WTC11 (cell line): Measurements from ENCODE around the gene MMS22L. TPM values are rescaled to one million over a fixed set of nuclear protein-coding genes. Genes with fewer than 3 reads are reported as not detected.

ENCODE experiments used
- ATAC-seq: fragments of 200-7000 bp; cut with Tn5 transposase; 2 replicates; pipeline ENCODE4 v1.10.0; 2021; ENCODE audit warnings: mild to moderate bottlenecking, moderate library complexity
- CTCF ChIA-PET: fragments of 300-600 bp; sonication (Branson Sonifier 250); formaldehyde crosslinking; loops from one replicate; lab custom pipeline; 2021; ENCODE audit warnings: antibody characterized with exemption; lab: Charles Lee
- POLR2A ChIA-PET: fragments of 350-600 bp; sonication (Branson Sonifier 250); formaldehyde crosslinking; loops from one replicate; lab custom pipeline; 2021; ENCODE audit warnings: antibody characterized with exemption; lab: Charles Lee
- DNase-seq: peaks from one replicate; pipeline ENCODE4 v3.0.0; 2021; ENCODE audit warnings: low spot score
- H3K27ac Mint-ChIP-seq: 2 replicates; pipeline ENCODE4 v1.8.0; 2021; ENCODE audit warnings: mixed read lengths
- H3K27me3 Mint-ChIP-seq: 2 replicates; pipeline ENCODE4 v1.8.0; 2021; ENCODE audit warnings: low read depth, mild to moderate bottlenecking, moderate library complexity, mixed read lengths
- H3K36me3 Mint-ChIP-seq: 2 replicates; pipeline ENCODE4 v1.8.0; 2021; ENCODE audit warnings: mixed read lengths
- H3K4me1 Mint-ChIP-seq: 2 replicates; pipeline ENCODE4 v1.8.0; 2022; ENCODE audit warnings: mixed read lengths
- H3K4me3 Mint-ChIP-seq: 2 replicates; pipeline ENCODE4 v1.8.0; 2021; ENCODE audit warnings: mild to moderate bottlenecking, moderate library complexity, mixed read lengths
- H3K9me3 Mint-ChIP-seq: 2 replicates; pipeline ENCODE4 v1.8.0; 2021; ENCODE audit warnings: mixed read lengths
- AR ChIP-seq: fragments of 250-450 bp; sonication (Bioruptor Pico); IDR thresholded peaks from 2 replicates; pipeline ENCODE4 v1.9.0; 2021; ENCODE audit warnings: mild to moderate bottlenecking
- ATF1 ChIP-seq: sonication (generic); formaldehyde crosslinking; IDR thresholded peaks from 2 replicates; pipeline ENCODE4 v1.8.1; 2023; ENCODE audit warnings: mild to moderate bottlenecking, moderate library complexity, missing genetic modification reagents
- ATF2 ChIP-seq: sonication (generic); formaldehyde crosslinking; IDR thresholded peaks from 2 replicates; pipeline ENCODE4 v1.8.1; 2022; ENCODE audit warnings: low read depth, missing genetic modification reagents, borderline replicate concordance
- ATF3 ChIP-seq: sonication (generic); formaldehyde crosslinking; conservative IDR thresholded peaks from 2 replicates; pipeline ENCODE4 v1.8.1; 2022; ENCODE audit warnings: mild to moderate bottlenecking, missing genetic modification reagents
- CBFB ChIP-seq: sonication (generic); formaldehyde crosslinking; IDR thresholded peaks from 2 replicates; pipeline ENCODE4 v1.8.1; 2022; ENCODE audit warnings: mild to moderate bottlenecking, low read depth, missing genetic modification reagents
- CDX4 ChIP-seq: fragments of 250-450 bp; sonication (Bioruptor Pico); IDR thresholded peaks from 2 replicates; pipeline ENCODE4 v1.9.0; 2021; ENCODE audit warnings: moderate library complexity, mild to moderate bottlenecking, inconsistent platforms, borderline replicate concordance
- ETV6 ChIP-seq: sonication (generic); formaldehyde crosslinking; IDR thresholded peaks from 2 replicates; pipeline ENCODE4 v1.8.1; 2022; ENCODE audit warnings: mild to moderate bottlenecking, missing genetic modification reagents
- FOXJ3 ChIP-seq: sonication (generic); formaldehyde crosslinking; IDR thresholded peaks from 2 replicates; pipeline ENCODE4 v1.9.0; 2021; ENCODE audit warnings: missing genetic modification reagents, mild to moderate bottlenecking, borderline replicate concordance
- FOXK1 ChIP-seq: sonication (generic); formaldehyde crosslinking; IDR thresholded peaks from 2 replicates; pipeline ENCODE4 v1.8.0; 2022; ENCODE audit warnings: mild to moderate bottlenecking, moderate library complexity, missing genetic modification reagents
- GABPB1 ChIP-seq: sonication (generic); formaldehyde crosslinking; IDR thresholded peaks from 2 replicates; pipeline ENCODE4 v1.8.1; 2023; ENCODE audit warnings: mild to moderate bottlenecking, missing genetic modification reagents
- GTF2I ChIP-seq: fragments of 250-450 bp; sonication (Bioruptor Pico); conservative IDR thresholded peaks from 2 replicates; pipeline ENCODE4 v1.4.0; 2021; ENCODE audit warnings: mild to moderate bottlenecking
- HMGA2 ChIP-seq: fragments of 250-450 bp; sonication (Bioruptor Pico); IDR thresholded peaks from 2 replicates; pipeline ENCODE4 v1.4.0; 2021; ENCODE audit warnings: mild to moderate bottlenecking, moderate library complexity
- JAZF1 ChIP-seq: fragments of 250-450 bp; sonication (Bioruptor Pico); IDR thresholded peaks from 2 replicates; pipeline ENCODE4 v1.9.0; 2021; ENCODE audit warnings: moderate library complexity, mild to moderate bottlenecking, inconsistent platforms
- MYBL2 ChIP-seq: sonication (generic); formaldehyde crosslinking; IDR thresholded peaks from 2 replicates; pipeline ENCODE4 v1.8.1; 2023; ENCODE audit warnings: mild to moderate bottlenecking, moderate library complexity, missing genetic modification reagents
- NFATC4 ChIP-seq: fragments of 250-450 bp; sonication (Bioruptor Pico); IDR thresholded peaks from 2 replicates; pipeline ENCODE4 v1.9.0; 2021; ENCODE audit warnings: mild to moderate bottlenecking
- USF1 ChIP-seq: sonication (generic); formaldehyde crosslinking; IDR thresholded peaks from 2 replicates; pipeline ENCODE4 v1.8.0; 2022; ENCODE audit warnings: mild to moderate bottlenecking, missing genetic modification reagents
- ZNF138 ChIP-seq: sonication (generic); formaldehyde crosslinking; conservative IDR thresholded peaks from 2 replicates; pipeline ENCODE4 v1.8.1; 2022; ENCODE audit warnings: mild to moderate bottlenecking, moderate library complexity, missing genetic modification reagents
- ZNF263 ChIP-seq: sonication (generic); formaldehyde crosslinking; IDR thresholded peaks from 2 replicates; pipeline ENCODE4 v1.8.1; 2022; ENCODE audit warnings: low read depth, mild to moderate bottlenecking, moderate library complexity, missing genetic modification reagents
- ZNF416 ChIP-seq: fragments of 250-450 bp; sonication (Bioruptor Pico); IDR thresholded peaks from 2 replicates; pipeline ENCODE4 v1.9.0; 2021; ENCODE audit warnings: mild to moderate bottlenecking, inconsistent platforms
- ZNF423 ChIP-seq: fragments of 250-450 bp; sonication (Bioruptor Pico); IDR thresholded peaks from 2 replicates; pipeline ENCODE4 v2.1.2; 2022; ENCODE audit warnings: mild to moderate bottlenecking, moderate library complexity
- total RNA-seq: library from RNA; stranded (reverse); gene quantifications from 3 replicates; pipeline ENCODE4 v1.2.3, GENCODE V29; 2021
- TF ChIP-seq, protein P1 (sequence below): sonication (generic); formaldehyde crosslinking; IDR thresholded peaks from 2 replicates; pipeline ENCODE4 v1.8.0; 2022; ENCODE audit warnings: mild to moderate bottlenecking, missing genetic modification reagents

Gene MMS22L
- total RNA-seq, 1 experiment from 2014 or later, result 39.7 TPM

DNA sequence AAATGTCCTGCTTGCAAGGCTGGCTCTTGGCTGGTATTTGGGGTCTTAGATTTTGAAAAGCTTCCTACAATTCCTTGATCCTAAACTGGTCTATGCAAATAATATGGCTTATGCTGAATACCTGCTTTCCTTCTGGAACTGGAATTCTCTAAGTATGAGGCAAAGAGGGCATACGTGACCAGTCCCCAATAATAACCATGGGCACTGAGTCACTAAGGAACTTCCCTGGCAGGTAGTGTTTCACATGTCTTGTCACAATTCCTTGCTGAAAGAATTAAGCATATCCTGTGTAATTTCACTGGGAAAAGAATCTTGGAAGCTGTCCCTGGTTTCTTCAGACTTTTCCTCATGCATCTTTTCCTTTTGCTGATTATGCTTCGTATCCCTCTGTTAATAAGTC is 106.5 kb downstream of the MMS22L start:
- H3K27me3 Mint-ChIP-seq, result no peaks in the 10 kb centered on the region
- ChIA-PET CTCF (no interaction called here), POLR2A (no interaction called here)
- peaks cover 20% of the 10 kb centered on the region for H3K36me3 Mint-ChIP-seq
- DNase-seq (no peak), ATAC-seq (no peak)
- H3K27ac Mint-ChIP-seq, result no peak overlapping the region
- peaks cover 3% of the 10 kb centered on the region; the same call in 1 of the 2 replicates for H3K9me3 Mint-ChIP-seq
- no peak overlapping the region for H3K4me3 Mint-ChIP-seq
- TF ChIP-seq ATF2 (CRISPR knock-in tag), result no peak
- TF ChIP-seq ZNF423 (CRISPR knock-in tag), result no peak
- TF ChIP-seq, protein P1, sequence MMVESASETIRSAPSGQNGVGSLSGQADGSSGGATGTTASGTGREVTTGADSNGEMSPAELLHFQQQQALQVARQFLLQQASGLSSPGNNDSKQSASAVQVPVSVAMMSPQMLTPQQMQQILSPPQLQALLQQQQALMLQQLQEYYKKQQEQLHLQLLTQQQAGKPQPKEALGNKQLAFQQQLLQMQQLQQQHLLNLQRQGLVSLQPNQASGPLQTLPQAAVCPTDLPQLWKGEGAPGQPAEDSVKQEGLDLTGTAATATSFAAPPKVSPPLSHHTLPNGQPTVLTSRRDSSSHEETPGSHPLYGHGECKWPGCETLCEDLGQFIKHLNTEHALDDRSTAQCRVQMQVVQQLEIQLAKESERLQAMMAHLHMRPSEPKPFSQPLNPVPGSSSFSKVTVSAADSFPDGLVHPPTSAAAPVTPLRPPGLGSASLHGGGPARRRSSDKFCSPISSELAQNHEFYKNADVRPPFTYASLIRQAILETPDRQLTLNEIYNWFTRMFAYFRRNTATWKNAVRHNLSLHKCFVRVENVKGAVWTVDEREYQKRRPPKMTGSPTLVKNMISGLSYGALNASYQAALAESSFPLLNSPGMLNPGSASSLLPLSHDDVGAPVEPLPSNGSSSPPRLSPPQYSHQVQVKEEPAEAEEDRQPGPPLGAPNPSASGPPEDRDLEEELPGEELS, result no peak
- no peak for TF ChIP-seq NFATC4 (CRISPR knock-in tag)
- TF ChIP-seq GABPB1 (CRISPR knock-in tag), result no peak
- TF ChIP-seq ATF3 (CRISPR knock-in tag), result no peak
- no peak for TF ChIP-seq CBFB (CRISPR knock-in tag)
- TF ChIP-seq AR (CRISPR knock-in tag), result no peak
- TF ChIP-seq FOXJ3 (CRISPR knock-in tag), result no peak
- H3K4me1 Mint-ChIP-seq, result no peaks in the 10 kb centered on the region

DNA sequence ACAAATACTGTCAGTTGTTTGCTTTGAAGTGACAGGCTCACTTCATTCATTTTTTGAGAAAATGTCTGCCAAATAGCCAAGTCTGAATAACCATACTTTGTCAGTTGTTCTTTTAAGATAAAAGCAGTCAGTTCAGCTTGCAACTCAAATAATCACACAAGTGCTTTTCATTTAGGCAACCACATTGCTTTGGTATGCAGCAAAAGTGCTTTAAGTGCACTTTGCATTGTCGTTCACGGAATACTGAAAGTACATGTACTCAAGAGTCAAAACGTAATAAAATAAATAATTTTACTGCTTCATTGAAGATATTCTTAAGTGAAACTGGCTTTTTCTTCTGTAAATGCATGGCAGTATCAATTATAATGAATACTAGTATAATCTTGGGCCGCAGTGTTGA is 107.2 kb downstream of the MMS22L start:
- POLR2A ChIA-PET, result no interaction called here
- TF ChIP-seq ZNF416 (CRISPR knock-in tag), result no peak
- TF ChIP-seq, protein P1, result no peak
- no peak for TF ChIP-seq GABPB1 (CRISPR knock-in tag)
- Mint-ChIP-seq H3K27me3 (no peaks in the 10 kb centered on the region), H3K4me1 (no peaks in the 10 kb centered on the region), H3K36me3 (peaks cover 17% of the 10 kb centered on the region), H3K4me3 (no peak overlapping the region), H3K27ac (no peak overlapping the region), H3K9me3 (peaks cover 3% of the 10 kb centered on the region; the same call in 1 of the 2 replicates)
- ATAC-seq (no peak), DNase-seq (no peak)
- CTCF ChIA-PET, result no interaction called here

DNA sequence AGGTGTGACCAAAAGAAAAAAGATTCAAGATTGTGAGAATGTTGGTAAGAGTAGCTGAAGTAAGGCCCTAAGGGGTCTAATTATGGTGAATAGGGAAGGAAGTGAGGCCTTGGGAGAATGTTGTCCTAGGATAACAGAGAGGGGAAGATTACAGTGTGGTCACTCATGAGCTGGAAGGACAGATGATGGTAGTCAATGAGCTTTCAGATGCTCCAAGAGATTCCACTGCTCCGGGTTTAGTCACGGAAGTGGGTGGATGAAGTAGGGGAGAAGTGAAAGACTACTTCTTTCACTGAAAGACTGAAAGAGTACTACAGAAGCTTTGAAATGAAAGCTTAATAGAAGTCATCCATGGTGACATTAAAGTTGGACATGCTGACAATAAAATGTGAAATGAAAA is 108.5 kb downstream of the MMS22L start:
- Mint-ChIP-seq H3K36me3 (peaks cover 15% of the 10 kb centered on the region), H3K4me3 (no peak overlapping the region), H3K4me1 (no peaks in the 10 kb centered on the region), H3K27ac (no peak overlapping the region), H3K9me3 (peaks cover 3% of the 10 kb centered on the region; the same call in 1 of the 2 replicates), H3K27me3 (no peaks in the 10 kb centered on the region)
- CTCF ChIA-PET, result interaction anchor here (1.0 kb wide), 1 partner anchor 12 kb away, joined by 3 read pairs; no protein-coding TSS in a partner anchor
- DNase-seq, result no peak
- no peak for ATAC-seq
- POLR2A ChIA-PET, result no interaction called here
- TF ChIP-seq ZNF263, result no peak
- no peak for TF ChIP-seq GTF2I (CRISPR knock-in tag)
- TF ChIP-seq USF1, result no peak
- TF ChIP-seq ZNF138, result no peak
- no peak for TF ChIP-seq CDX4 (CRISPR knock-in tag)
- TF ChIP-seq FOXK1 (CRISPR knock-in tag), result no peak
- TF ChIP-seq JAZF1 (CRISPR knock-in tag), result no peak
- TF ChIP-seq ATF1 (CRISPR knock-in tag), result no peak
- TF ChIP-seq HMGA2 (CRISPR knock-in tag), result no peak
- TF ChIP-seq ETV6 (CRISPR knock-in tag), result no peak
- no peak for TF ChIP-seq MYBL2 (CRISPR knock-in tag)
